ENCODE measurements around the gene EXTL2. TPM values are rescaled to one million over a fixed set of nuclear protein-coding genes. Genes with fewer than 3 reads are reported as not detected.

EXTL2 gene
- total and polyA plus RNA-seq, 2 experiments from 2014 or later, result 16.9 to 28.6 TPM

DNA sequence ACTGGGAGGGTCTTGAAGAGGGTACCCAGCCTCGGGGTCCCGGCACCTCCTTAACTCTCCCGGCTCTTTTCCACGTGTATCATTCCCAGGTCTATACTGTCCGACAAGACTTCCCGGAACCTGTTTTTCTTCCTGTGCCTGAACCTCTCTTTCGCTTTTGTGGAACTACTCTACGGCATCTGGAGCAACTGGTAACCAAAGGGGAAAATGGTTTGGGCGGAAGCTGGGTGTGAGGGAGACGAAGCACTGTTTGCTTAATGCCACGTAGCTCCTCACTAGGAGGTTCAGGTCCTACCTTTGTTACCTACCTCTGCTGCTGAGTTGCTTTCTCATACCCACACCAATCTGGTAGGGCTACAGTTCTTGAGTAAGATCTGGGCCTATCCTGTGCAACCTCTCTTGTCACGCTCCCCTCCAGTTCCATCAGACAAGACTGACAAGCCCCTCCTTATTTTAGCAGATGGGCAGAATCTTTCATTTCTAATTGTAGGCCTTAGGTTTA, 1.9 kb upstream of the EXTL2 start:
- 1% methylated on average over 12 of the region's 12 CpGs for WGBS (ENCODE audit: low lambda C conversion rate, missing lambda C conversion rate)
- Histone ChIP-seq H3K79me2 (peaks cover 60% of the 10 kb centered on the region), H4K20me1 (ENCODE audit: insufficient read depth, poor library complexity, severe bottlenecking) (no peaks in the 10 kb centered on the region), H2AFZ (peak overlapping the region; percentile 86), H3K27ac (peak overlapping the region; percentile 98), H3K9me2 (replicated peaks; ENCODE audit: insufficient read depth) (no peaks in the 10 kb centered on the region), H3K36me3 (replicated peaks; ENCODE audit: insufficient read depth, low read depth) (no peaks in the 10 kb centered on the region), H3K4me1 (ENCODE audit: insufficient read depth) (peaks cover 23% of the 10 kb centered on the region), H3K27me3 (no peaks in the 10 kb centered on the region), H3K9me3 (ENCODE audit: low read depth) (no peaks in the 10 kb centered on the region), H3K4me3 (peak overlapping the region; percentile 79), H3K4me2 (peak overlapping the region; percentile 89)
- TF ChIP-seq, protein P1, sequence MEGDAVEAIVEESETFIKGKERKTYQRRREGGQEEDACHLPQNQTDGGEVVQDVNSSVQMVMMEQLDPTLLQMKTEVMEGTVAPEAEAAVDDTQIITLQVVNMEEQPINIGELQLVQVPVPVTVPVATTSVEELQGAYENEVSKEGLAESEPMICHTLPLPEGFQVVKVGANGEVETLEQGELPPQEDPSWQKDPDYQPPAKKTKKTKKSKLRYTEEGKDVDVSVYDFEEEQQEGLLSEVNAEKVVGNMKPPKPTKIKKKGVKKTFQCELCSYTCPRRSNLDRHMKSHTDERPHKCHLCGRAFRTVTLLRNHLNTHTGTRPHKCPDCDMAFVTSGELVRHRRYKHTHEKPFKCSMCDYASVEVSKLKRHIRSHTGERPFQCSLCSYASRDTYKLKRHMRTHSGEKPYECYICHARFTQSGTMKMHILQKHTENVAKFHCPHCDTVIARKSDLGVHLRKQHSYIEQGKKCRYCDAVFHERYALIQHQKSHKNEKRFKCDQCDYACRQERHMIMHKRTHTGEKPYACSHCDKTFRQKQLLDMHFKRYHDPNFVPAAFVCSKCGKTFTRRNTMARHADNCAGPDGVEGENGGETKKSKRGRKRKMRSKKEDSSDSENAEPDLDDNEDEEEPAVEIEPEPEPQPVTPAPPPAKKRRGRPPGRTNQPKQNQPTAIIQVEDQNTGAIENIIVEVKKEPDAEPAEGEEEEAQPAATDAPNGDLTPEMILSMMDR (IDR thresholded peaks at IDR 0.05; ENCODE audit: poor library complexity), result no peak
- TF ChIP-seq EZH2phosphoT487 (IDR thresholded peaks at IDR 0.05; ENCODE audit: low read depth, severe bottlenecking, unreplicated experiment) (no peak), EZH2 (IDR thresholded peaks at IDR 0.05; ENCODE audit: borderline replicate concordance) (no peak)
- DNase-seq (ENCODE audit: low spot score), result peak; percentile 70

- Histone ChIP-seq H3K4me1 (ENCODE audit: insufficient read depth) (peaks cover 23% of the 10 kb centered on the region), H3K4me2 (peak within 1 kb of the TSS; percentile 89), H3K9me2 (replicated peaks; ENCODE audit: insufficient read depth) (no peaks in the 10 kb centered on the region), H3K79me2 (peaks cover 62% of the 10 kb centered on the region), H4K20me1 (ENCODE audit: insufficient read depth, poor library complexity, severe bottlenecking) (no peaks in the 10 kb centered on the region), H3K27me3 (no peaks in the 10 kb centered on the region), H3K9me3 (ENCODE audit: low read depth) (no peaks in the 10 kb centered on the region), H3K27ac (peak within 1 kb of the TSS; percentile 98), H3K36me3 (replicated peaks; ENCODE audit: insufficient read depth, low read depth) (peaks cover 2% of the 10 kb centered on the region), H2AFZ (peak within 1 kb of the TSS; percentile 86), H3K4me3 (peak within 1 kb of the TSS; percentile 79)
- peak; percentile 97 for DNase-seq (ENCODE audit: low spot score)
- WGBS (ENCODE audit: low lambda C conversion rate, missing lambda C conversion rate), result 1% methylated on average over 49 of the region's 62 CpGs
- TF ChIP-seq EZH2 (IDR thresholded peaks at IDR 0.05; ENCODE audit: borderline replicate concordance) (no peak), EZH2phosphoT487 (IDR thresholded peaks at IDR 0.05; ENCODE audit: low read depth, severe bottlenecking, unreplicated experiment) (no peak)
- TF ChIP-seq, protein P1 (IDR thresholded peaks at IDR 0.05; ENCODE audit: poor library complexity), result no peak
These were observed 1.2 kb upstream of the EXTL2 start, which contains the start of gene SLC30A7 for GRCh38 chr1:100895540-100896480. TSS of gene SLC30A7 (plus strand) at chr1:100896090. CDS start at chr1:100896263, 173 bp downstream.

DNA sequence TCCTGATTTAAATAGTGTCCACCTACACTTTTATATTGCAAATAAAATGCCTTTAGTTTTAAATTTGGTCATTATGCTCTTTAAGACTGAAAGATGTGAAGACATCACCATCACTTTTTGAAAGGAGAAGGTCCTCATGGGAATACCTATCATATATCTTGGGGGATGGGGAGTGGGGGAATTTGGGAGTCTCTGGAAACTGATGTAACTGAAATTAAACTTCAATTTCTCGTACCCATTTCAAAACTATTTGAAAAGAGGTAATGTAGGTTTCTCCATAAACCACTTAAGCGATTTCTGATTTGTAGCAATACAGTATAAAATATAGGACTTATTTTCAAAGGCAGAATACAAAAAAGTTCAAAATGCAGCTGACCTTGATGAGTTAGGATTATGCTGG, 924 bp downstream of the EXTL2 start:
- no peak for DNase-seq (ENCODE audit: low spot score)
- peak overlapping the region; percentile 89 for H3K4me2 ChIP-seq
- H3K9me2 ChIP-seq (replicated peaks; ENCODE audit: insufficient read depth), result no peaks in the 10 kb centered on the region
- H3K27ac ChIP-seq, result peak overlapping the region; percentile 98
- peak overlapping the region; percentile 86 for H2AFZ ChIP-seq
- peaks cover 23% of the 10 kb centered on the region for H3K4me1 ChIP-seq (ENCODE audit: insufficient read depth)
- H3K9me3 ChIP-seq (ENCODE audit: low read depth), result no peaks in the 10 kb centered on the region
- H3K79me2 ChIP-seq, result peaks cover 65% of the 10 kb centered on the region
- H3K36me3 ChIP-seq (replicated peaks; ENCODE audit: insufficient read depth, low read depth), result peaks cover 2% of the 10 kb centered on the region
- TF ChIP-seq, protein P1 (IDR thresholded peaks at IDR 0.05; ENCODE audit: poor library complexity), result no peak
- TF ChIP-seq EZH2phosphoT487 (IDR thresholded peaks at IDR 0.05; ENCODE audit: low read depth, severe bottlenecking, unreplicated experiment) (no peak), EZH2 (IDR thresholded peaks at IDR 0.05; ENCODE audit: borderline replicate concordance) (no peak)
- H3K4me3 ChIP-seq, result peak overlapping the region; percentile 79
- H3K27me3 ChIP-seq, result no peaks in the 10 kb centered on the region
- WGBS (ENCODE audit: low lambda C conversion rate, missing lambda C conversion rate), result 38% methylated on average over 2 of the region's 2 CpGs
- no peaks in the 10 kb centered on the region for H4K20me1 ChIP-seq (ENCODE audit: insufficient read depth, poor library complexity, severe bottlenecking)

Data from hepatocyte (in vitro differentiated cells).